ENCODE measurements around the gene TMEM45A.

TMEM45A gene

DNA sequence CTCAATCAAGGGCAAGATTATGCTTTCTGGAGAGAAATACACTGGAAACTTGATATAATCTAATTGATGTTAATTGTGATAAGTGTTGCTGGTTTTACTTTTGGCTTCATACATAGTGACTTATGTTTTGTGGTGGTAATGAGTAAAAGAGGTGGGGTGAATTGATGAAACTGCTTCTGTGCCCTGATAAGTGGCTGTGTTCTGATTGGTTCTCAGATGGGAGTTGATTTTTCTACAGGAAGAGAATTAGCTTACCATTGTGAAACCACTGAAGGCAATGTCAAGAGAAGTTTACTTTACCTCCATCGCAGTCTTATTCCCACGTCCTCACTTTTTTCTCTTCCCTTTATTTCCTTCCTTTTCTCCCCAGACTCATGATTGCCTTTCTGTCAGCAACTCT lies 23.8 kb downstream of the TMEM45A start:
- Mint-ChIP-seq H3K27ac (no peak overlapping the region), H3K4me3 (no peak overlapping the region), H3K4me1 (no peaks in the 10 kb centered on the region), H3K27me3 (no peaks in the 10 kb centered on the region), H3K36me3 (ENCODE audit: low read depth) (no peaks in the 10 kb centered on the region), H3K9me3 (no peaks in the 10 kb centered on the region)
- no peak for ATAC-seq
- DNase-seq: no peak

DNA sequence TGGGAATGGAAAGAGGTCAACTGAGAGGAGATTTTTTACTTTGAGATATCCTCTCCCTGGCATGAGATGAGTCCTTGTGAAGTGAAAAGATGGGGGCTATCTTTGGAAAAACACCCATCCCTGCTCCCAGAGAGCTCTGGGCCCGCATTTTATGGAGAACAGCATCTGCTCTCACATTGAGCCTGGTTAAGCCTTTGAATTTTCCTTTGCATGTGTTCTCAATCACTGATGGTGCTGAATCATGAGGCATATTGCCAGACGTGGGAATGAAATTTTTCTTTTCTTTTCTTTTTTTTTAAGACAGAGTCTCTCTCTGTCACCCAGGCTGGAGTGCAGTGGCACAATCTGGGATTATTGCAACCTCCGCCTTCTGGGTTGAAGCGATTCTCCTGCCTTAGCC lies 24.4 kb downstream of the TMEM45A start:
- no peaks in the 10 kb centered on the region for H3K9me3 Mint-ChIP-seq
- H3K4me1 Mint-ChIP-seq: no peaks in the 10 kb centered on the region
- no peak overlapping the region for H3K4me3 Mint-ChIP-seq
- no peak overlapping the region for H3K27ac Mint-ChIP-seq
- ATAC-seq (no peak), DNase-seq (no peak)
- no peaks in the 10 kb centered on the region for H3K36me3 Mint-ChIP-seq (ENCODE audit: low read depth)
- H3K27me3 Mint-ChIP-seq: no peaks in the 10 kb centered on the region

DNA sequence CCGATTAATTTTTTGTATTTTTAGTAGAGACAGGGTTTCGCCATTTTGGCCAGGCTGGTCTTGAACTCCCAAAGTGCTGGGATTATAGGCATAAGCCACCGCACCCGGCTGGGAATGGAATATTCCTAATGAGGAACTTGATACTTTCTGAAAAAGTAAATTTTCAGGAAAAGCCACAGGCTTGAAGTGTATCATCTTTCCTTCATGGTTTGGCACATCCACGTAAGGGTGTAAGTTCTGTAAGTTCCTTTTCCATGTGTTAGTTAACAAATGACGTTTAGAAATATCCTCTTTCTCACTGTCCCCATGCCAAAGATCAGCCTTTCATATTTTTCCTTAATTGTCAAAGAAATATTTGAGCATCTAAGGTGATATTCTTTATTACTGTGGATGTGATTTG lies 24.9 kb downstream of the TMEM45A start:
- no peaks in the 10 kb centered on the region for H3K36me3 Mint-ChIP-seq (ENCODE audit: low read depth)
- no peak for DNase-seq
- H3K4me3 Mint-ChIP-seq: no peak overlapping the region
- H3K4me1 Mint-ChIP-seq: no peaks in the 10 kb centered on the region
- no peaks in the 10 kb centered on the region for H3K27me3 Mint-ChIP-seq
- H3K9me3 Mint-ChIP-seq: no peaks in the 10 kb centered on the region
- no peak for ATAC-seq
- no peak overlapping the region for H3K27ac Mint-ChIP-seq

DNA sequence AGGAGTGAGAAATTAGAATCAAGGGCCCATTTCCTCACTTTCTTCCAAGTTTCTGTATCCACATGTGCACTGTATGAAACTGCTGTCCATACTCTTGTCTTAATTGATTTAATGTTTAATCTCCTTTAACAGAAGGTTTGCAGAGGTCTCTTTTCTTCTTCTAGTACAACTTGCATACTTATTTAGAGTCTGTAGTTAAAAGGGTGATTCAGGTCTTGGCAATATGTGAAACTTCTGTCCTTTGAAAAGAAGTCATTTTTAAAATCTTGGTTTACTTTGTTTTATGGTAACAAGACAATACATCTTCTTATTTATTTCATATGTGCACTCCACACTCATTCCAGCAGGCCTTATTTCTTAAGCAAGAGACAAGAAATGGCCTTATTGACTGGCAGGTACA lies 25.8 kb downstream of the TMEM45A start:
- Mint-ChIP-seq H3K27ac (no peak overlapping the region), H3K4me3 (no peak overlapping the region), H3K9me3 (no peaks in the 10 kb centered on the region), H3K36me3 (ENCODE audit: low read depth) (no peaks in the 10 kb centered on the region), H3K27me3 (no peaks in the 10 kb centered on the region), H3K4me1 (no peaks in the 10 kb centered on the region)
- no peak for ATAC-seq
- no peak for DNase-seq

DNA sequence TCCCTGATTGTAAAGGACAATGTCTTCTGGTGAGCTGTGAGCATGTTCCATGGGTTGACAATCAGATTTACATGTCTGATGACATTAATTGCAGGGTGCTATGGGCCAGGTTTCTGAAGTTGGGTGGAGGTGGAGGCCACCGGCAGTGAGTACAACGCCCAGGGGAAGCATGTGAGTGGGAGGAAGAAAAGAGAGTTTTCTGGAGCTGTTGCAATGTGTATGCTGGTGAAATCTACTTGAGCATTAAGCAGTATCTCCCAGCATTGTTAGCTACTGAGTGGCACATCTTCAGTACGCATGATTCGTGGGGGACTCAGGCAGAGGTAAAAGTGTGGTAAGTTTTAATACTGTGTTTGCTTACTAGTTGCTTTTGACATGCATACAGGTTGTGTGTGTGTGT lies 26.6 kb downstream of the TMEM45A start:
- no peak overlapping the region for H3K27ac Mint-ChIP-seq
- no peaks in the 10 kb centered on the region for H3K4me1 Mint-ChIP-seq
- H3K9me3 Mint-ChIP-seq: no peaks in the 10 kb centered on the region
- DNase-seq (no peak), ATAC-seq (no peak)
- no peaks in the 10 kb centered on the region for H3K36me3 Mint-ChIP-seq (ENCODE audit: low read depth)
- H3K27me3 Mint-ChIP-seq: peaks cover under 1% of the 10 kb centered on the region
- no peak overlapping the region for H3K4me3 Mint-ChIP-seq

DNA sequence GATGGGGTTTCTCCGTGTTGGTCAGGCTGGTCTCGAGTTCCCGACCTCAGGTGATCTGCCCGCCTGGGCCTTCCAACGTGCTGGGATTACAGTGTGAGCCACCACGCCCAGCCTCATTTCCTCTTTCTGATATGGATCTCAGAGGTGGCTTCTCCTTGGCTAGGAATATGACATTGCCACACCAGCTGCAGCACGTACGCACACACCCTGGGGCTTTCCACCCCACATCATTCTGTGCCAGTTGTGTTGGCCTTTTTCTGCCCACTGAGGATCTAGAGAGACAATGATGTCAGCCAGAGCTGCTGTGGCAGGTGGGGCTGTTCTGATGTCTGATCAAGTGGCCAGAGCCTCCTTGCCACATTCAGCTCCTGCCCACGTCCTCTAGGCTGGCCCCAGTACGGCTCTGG lies 29.0 kb downstream of the TMEM45A start:
- ATAC-seq (no peak), DNase-seq (no peak)
- no peaks in the 10 kb centered on the region for H3K9me3 Mint-ChIP-seq

DNA sequence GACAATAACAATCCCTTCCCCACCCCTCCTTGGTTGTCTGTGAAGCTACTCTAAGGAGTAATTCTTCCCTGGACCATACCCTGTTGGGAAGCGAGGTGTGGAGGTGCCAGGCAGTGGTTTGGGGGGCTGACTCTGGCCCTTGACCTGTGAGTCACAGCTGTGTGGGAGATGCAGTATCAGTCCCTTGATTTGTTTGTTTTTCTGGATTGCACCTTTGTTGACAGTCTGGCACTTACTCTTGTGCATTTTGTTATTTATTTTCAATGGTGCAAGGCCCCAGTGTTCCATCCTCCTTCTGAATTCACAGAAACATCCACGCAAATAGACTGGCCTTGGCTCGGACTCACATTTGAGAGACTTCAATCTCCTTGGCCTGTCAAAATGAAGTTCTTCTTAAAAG lies 29.7 kb downstream of the TMEM45A start:
- Mint-ChIP-seq H3K27me3 (peaks cover 7% of the 10 kb centered on the region), H3K4me3 (no peak overlapping the region), H3K27ac (no peak overlapping the region), H3K9me3 (no peaks in the 10 kb centered on the region), H3K36me3 (ENCODE audit: low read depth) (no peaks in the 10 kb centered on the region), H3K4me1 (no peaks in the 10 kb centered on the region)
- ATAC-seq (no peak), DNase-seq (no peak)

More for the DNA sequence above, 29.0 kb downstream of the TMEM45A start:
- Mint-ChIP-seq H3K36me3 (ENCODE audit: low read depth) (no peaks in the 10 kb centered on the region), H3K4me3 (no peak overlapping the region), H3K27me3 (peaks cover 7% of the 10 kb centered on the region), H3K4me1 (no peaks in the 10 kb centered on the region), H3K27ac (no peak overlapping the region)

DNA sequence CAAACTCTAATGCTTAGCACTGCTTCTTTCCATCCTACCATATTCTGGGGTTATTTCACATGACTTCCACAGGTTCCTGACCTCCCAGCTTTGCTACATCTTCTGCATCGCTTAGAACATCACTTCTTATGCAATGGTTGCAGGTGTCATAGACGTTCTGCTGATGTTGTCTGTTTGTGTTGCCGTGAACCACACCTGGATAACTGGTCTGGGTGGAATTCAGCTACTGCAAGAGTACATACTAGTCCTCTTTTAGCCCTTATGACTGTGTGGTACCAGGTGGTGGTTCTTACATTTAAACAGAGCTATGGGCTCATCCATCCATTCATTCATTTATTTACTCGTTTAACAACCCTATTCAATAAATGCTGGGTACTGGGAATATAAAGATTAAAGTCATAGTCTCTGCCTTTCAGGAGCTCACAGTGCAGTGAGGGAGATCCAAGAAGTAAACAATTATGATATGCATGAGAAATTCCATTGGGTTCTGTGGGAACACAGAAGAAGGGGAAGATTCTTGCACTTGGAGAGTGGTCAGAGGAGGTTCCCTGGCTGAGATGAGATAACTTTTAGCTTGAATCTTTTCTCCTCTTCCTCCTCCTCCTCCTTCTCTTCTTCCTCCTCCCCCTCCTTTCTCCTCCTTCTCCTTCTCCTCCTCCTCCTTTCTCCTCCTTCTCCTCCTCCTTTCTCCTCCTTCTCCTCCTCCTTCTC lies 30.8 kb downstream of the TMEM45A start:
- ATAC-seq (no peak), DNase-seq (no peak)
- Mint-ChIP-seq H3K4me1 (no peaks in the 10 kb centered on the region), H3K4me3 (no peak overlapping the region), H3K27ac (no peak overlapping the region), H3K9me3 (no peaks in the 10 kb centered on the region), H3K27me3 (peaks cover 9% of the 10 kb centered on the region), H3K36me3 (ENCODE audit: low read depth) (no peaks in the 10 kb centered on the region)

DNA sequence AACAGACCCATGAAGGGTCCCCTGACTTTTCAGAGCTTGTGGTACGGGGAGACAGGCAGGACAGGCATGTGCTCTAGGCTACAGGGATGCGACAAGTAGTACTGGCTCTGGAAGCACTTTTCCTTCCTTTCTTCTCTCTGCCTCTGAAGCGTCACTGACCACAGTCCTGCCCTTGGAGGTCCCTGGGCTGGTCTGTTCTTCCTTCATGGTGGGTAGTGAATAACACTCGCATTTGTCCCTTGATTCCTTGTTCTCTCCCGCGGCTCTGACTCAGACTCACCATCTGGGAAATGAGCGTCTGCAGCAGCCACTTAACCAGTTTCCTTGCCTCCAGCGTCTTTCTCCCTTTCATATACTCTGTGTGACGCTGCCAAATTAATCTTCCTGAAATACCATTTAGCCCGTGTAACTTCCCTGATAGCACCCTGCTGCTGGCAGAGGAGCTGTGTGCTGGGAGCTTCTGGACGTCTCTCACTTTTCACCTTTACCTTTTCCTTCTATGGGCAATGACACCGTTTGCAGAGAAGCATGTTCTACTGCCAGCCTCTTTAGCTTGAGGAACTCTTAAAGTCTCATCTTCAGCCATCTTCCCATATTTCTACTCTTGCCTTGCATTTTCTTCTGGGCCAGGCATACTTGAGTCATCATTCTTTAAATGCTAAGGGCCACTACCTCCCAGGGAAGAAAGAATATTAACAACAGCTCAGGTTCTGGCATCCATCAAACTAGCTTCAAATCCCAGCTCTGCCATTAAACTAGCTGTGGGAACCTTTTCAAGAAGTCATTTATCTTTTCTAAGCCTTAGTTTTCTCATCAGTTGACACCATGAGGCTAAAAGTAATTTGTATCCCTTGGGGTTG lies 33.6 kb downstream of the TMEM45A start:
- Mint-ChIP-seq H3K27ac (no peak overlapping the region), H3K4me1 (no peaks in the 10 kb centered on the region), H3K27me3 (peaks cover 12% of the 10 kb centered on the region), H3K36me3 (ENCODE audit: low read depth) (no peaks in the 10 kb centered on the region), H3K4me3 (no peak overlapping the region), H3K9me3 (no peaks in the 10 kb centered on the region)
- ATAC-seq (no peak), DNase-seq (no peak)

DNA sequence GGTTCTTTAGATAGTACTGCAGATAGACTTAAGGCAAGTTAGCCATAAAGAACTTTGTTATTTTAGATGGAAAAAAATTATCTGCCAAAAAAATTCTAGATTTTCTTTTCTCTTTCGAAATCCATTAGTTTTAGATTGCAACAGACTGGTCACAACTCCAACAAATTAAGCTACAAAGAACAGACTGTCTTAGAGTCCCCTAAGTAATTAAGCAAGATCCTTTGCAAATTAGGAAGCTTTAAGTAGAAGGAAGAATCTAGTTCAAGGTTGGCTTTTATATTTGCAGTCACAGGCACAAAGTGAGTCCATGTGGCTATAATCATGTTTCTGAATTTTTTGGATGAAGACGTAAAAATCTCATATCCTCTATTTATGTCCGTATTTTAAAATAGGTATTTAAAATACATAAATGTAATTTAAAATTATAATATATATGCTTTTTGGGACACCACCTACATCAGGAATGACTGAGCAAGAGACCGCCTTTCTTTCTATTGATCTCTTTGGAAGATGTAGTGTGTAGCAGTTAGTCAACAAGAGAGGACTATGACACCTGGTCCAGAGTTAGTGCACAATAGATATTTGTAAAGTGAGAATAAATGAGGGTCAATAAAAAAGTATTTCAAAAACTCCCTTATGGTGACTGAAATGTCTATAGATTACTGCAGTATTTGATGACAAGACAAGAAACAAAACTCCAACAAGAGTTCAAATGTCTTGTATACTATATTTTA lies 34.4 kb downstream of the TMEM45A start:
- Mint-ChIP-seq H3K36me3 (ENCODE audit: low read depth) (no peaks in the 10 kb centered on the region), H3K27me3 (peaks cover 12% of the 10 kb centered on the region), H3K4me3 (no peak overlapping the region), H3K9me3 (no peaks in the 10 kb centered on the region), H3K27ac (no peak overlapping the region), H3K4me1 (no peaks in the 10 kb centered on the region)
- no peak for ATAC-seq
- DNase-seq: no peak

DNA sequence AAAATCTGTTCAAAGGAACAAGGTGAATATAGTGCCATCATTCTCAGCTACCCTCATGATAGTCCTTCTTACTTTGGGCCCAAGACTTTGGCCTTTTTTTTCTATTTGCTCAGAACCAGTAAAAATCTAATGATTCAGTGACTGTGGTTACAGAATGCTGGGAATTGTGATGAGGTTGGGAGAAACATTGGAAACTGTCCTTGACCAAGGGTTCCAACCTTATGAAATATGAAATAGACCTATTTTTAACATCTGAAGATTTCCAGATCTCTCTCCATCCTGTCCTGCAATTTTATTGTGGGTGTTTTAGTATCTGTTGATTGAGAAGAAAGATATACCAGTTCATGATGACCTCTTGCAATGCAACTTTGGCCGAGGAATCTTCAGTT lies 34.9 kb downstream of the TMEM45A start:
- H3K27ac Mint-ChIP-seq: no peak overlapping the region
- H3K36me3 Mint-ChIP-seq (ENCODE audit: low read depth): no peaks in the 10 kb centered on the region
- peaks cover 12% of the 10 kb centered on the region for H3K27me3 Mint-ChIP-seq
- no peak overlapping the region for H3K4me3 Mint-ChIP-seq
- H3K4me1 Mint-ChIP-seq: no peaks in the 10 kb centered on the region
- DNase-seq (no peak), ATAC-seq (no peak)
- H3K9me3 Mint-ChIP-seq: no peaks in the 10 kb centered on the region

DNA sequence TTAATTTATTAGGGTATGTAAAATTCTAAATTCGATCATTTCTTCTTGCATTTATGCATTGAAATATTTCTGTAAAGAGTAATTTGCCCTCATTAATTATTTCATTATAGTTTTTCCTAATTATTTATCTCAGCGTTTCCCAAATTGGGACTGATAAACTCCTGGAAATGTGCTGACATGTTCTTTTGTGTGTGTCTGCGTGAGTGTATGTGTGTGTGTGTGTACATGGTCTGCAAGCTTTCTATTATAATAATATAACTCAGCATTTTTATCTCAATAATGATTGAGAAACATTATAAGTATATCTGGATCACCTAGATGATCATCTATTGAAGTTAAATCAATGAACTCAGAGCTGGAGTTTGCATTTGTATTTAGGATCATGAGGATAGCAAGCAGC lies 38.7 kb downstream of the TMEM45A start:
- H3K4me1 Mint-ChIP-seq: no peaks in the 10 kb centered on the region
- no peaks in the 10 kb centered on the region for H3K9me3 Mint-ChIP-seq
- DNase-seq (no peak), ATAC-seq (no peak)
- H3K27me3 Mint-ChIP-seq: peaks cover 6% of the 10 kb centered on the region
- H3K4me3 Mint-ChIP-seq: no peak overlapping the region
- no peak overlapping the region for H3K27ac Mint-ChIP-seq
- no peaks in the 10 kb centered on the region for H3K36me3 Mint-ChIP-seq (ENCODE audit: low read depth)

DNA sequence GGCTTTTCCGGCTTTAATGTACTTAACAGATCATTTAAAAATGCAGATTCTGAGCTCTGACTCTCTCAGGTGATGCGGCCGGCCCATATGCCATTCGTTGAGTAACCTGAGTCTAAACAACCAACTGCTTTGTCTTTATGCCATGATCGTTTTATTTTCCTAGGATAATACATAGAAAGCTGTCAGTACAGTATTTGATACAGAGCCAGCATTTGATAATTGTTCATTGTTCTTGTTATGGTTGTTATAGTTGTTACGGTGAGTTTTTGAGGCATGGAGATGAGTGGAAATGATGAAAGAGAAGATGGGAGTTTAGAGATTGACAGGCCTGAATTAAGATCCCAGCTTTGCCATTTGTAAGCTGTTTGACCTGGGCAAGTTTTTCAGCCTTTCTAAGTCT lies 40.0 kb downstream of the TMEM45A start:
- no peaks in the 10 kb centered on the region for H3K9me3 Mint-ChIP-seq
- no peak for ATAC-seq
- H3K27me3 Mint-ChIP-seq: peaks cover 5% of the 10 kb centered on the region
- H3K36me3 Mint-ChIP-seq (ENCODE audit: low read depth): no peaks in the 10 kb centered on the region
- no peak for DNase-seq
- no peak overlapping the region for H3K4me3 Mint-ChIP-seq
- no peak overlapping the region for H3K27ac Mint-ChIP-seq
- no peaks in the 10 kb centered on the region for H3K4me1 Mint-ChIP-seq

DNA sequence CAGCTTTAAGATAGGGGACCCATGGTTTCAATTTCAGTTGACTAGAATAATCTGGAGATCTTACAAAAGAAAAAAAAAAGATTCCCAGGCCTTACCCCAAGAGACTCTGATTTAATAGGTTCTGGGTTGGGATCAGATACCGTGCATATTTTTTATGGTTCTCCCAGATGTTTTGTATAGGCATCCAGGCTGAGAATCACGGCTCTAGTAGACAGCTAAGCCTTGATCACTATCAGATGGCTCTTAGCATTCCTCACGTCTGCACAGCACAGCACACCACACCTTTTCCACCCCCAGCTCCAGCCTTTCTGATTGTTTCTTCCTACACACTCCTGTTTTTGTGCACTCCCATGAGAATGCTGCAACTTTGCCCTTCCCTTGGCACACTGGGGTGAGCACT lies 40.8 kb downstream of the TMEM45A start:
- DNase-seq (no peak), ATAC-seq (no peak)
- H3K27me3 Mint-ChIP-seq: peaks cover 4% of the 10 kb centered on the region
- H3K4me3 Mint-ChIP-seq: no peak overlapping the region
- no peaks in the 10 kb centered on the region for H3K36me3 Mint-ChIP-seq (ENCODE audit: low read depth)
- no peak overlapping the region for H3K27ac Mint-ChIP-seq
- no peaks in the 10 kb centered on the region for H3K4me1 Mint-ChIP-seq
- no peaks in the 10 kb centered on the region for H3K9me3 Mint-ChIP-seq

DNA sequence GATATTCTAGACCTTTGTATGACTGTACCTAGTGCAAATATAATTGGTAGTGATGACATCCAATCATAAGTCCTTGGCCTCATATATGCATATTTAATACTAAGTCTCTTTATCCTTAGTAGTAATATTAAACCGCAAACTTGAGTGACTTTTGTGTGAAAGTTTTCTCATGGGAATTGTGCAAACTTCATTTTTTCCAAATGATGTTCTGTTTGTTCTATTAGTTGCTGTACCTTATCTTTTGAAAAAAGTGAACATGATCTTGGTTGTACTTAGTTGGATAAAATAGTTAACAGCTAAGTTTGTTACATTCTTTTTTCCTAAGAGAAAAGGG lies 43.2 kb downstream of the TMEM45A start:
- Mint-ChIP-seq H3K27me3 (peaks cover 2% of the 10 kb centered on the region), H3K4me1 (no peaks in the 10 kb centered on the region), H3K9me3 (no peaks in the 10 kb centered on the region), H3K27ac (no peak overlapping the region), H3K36me3 (ENCODE audit: low read depth) (no peaks in the 10 kb centered on the region), H3K4me3 (no peak overlapping the region)
- no peak for DNase-seq
- ATAC-seq: no peak
